ENCODE data around the gene PTPRG. TPM values are rescaled to one million over a fixed set of nuclear protein-coding genes. Genes with fewer than 3 reads are reported as not detected.

Gene PTPRG
- total RNA-seq, 6 experiments from 2014 or later: 11.7 to 27.8 (median 14.7) TPM

GRCh38 chr3:62189376-62189698, 628.0 kb downstream of the PTPRG start:
- Histone ChIP-seq H3K4me3 (no peak overlapping the region), H3K36me3 (no peaks in the 10 kb centered on the region), H3K9me3 (no peaks in the 10 kb centered on the region), H3K4me1 (peaks cover 0 to 16% (median 0%) of the 10 kb centered on the region in 4 donors), H3K27ac (no peak overlapping the region), H3K27me3 (no peaks in the 10 kb centered on the region)
- ATAC-seq (no peak), DNase-seq (no peak)
- TF ChIP-seq POLR2A (IDR thresholded peaks at IDR 0.05): no peak
- TF ChIP-seq, protein P1, sequence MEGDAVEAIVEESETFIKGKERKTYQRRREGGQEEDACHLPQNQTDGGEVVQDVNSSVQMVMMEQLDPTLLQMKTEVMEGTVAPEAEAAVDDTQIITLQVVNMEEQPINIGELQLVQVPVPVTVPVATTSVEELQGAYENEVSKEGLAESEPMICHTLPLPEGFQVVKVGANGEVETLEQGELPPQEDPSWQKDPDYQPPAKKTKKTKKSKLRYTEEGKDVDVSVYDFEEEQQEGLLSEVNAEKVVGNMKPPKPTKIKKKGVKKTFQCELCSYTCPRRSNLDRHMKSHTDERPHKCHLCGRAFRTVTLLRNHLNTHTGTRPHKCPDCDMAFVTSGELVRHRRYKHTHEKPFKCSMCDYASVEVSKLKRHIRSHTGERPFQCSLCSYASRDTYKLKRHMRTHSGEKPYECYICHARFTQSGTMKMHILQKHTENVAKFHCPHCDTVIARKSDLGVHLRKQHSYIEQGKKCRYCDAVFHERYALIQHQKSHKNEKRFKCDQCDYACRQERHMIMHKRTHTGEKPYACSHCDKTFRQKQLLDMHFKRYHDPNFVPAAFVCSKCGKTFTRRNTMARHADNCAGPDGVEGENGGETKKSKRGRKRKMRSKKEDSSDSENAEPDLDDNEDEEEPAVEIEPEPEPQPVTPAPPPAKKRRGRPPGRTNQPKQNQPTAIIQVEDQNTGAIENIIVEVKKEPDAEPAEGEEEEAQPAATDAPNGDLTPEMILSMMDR (IDR thresholded peaks at IDR 0.05): no peak
- intact Hi-C loops (cut with DNase I): loop anchor here (5.0 to 10.0 kb wide), 2 partner anchors 325 to 627 kb away; partner anchors contain the start of gene PTPRG (in 1 of the 2)
- 78% methylated on average over 3 of the region's 9 CpGs for WGBS (ENCODE audit: insufficient coverage, low coverage, low lambda C conversion rate, missing lambda C conversion rate)

DNA sequence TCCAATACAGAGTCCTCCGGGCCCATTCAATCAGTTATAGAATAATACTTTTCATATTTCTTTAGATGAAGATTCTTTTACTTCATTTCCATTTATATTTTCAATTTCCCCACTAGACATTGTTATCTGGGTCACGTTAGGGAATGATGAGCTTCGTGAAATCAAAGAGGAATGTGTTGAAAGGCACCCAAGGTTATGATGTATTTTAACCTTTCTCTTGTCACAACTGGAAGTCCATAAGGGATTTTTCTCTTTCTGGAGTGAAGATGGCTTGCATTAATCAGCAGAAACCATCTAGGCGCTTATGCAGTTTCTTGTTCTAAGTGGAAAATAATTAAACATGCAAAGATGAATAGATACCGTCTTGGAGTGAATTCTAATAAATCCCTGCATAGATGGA, 631.5 kb downstream of the PTPRG start:
- H3K4me3 ChIP-seq: no peak overlapping the region
- peaks cover 0 to 4% (median 0%) of the 10 kb centered on the region in 4 donors for H3K4me1 ChIP-seq
- H3K27me3 ChIP-seq: no peaks in the 10 kb centered on the region
- no peaks in the 10 kb centered on the region for H3K36me3 ChIP-seq
- H3K9me3 ChIP-seq: no peaks in the 10 kb centered on the region
- TF ChIP-seq, protein P1 (IDR thresholded peaks at IDR 0.05): no peak
- no peak for TF ChIP-seq POLR2A (IDR thresholded peaks at IDR 0.05)
- no peak for ATAC-seq
- no peak overlapping the region for H3K27ac ChIP-seq
- WGBS (ENCODE audit: insufficient coverage, low coverage, low lambda C conversion rate, missing lambda C conversion rate): 68% methylated on average over 5 of the region's 5 CpGs
- intact Hi-C loops (cut with DNase I): no loop called here
- DNase-seq: no peak

GRCh38 chr3:62193586-62194345, 632.4 kb downstream of the PTPRG start:
- DNase-seq (no peak), ATAC-seq (peak; percentile 66 to 89 (median 86))
- no peak for TF ChIP-seq POLR2A (IDR thresholded peaks at IDR 0.05)
- TF ChIP-seq, protein P1 (IDR thresholded peaks at IDR 0.05): no peak
- WGBS (ENCODE audit: insufficient coverage, low coverage, low lambda C conversion rate, missing lambda C conversion rate): 63% methylated on average over 9 of the region's 10 CpGs
- Histone ChIP-seq H3K27ac (peak overlapping the region in 2 of 3 donors; percentile 37 to 42), H3K36me3 (no peaks in the 10 kb centered on the region), H3K4me3 (no peak overlapping the region), H3K27me3 (no peaks in the 10 kb centered on the region), H3K9me3 (no peaks in the 10 kb centered on the region), H3K4me1 (peaks cover 0 to 4% (median 0%) of the 10 kb centered on the region in 4 donors)
- intact Hi-C loops (cut with DNase I): no loop called here

DNA sequence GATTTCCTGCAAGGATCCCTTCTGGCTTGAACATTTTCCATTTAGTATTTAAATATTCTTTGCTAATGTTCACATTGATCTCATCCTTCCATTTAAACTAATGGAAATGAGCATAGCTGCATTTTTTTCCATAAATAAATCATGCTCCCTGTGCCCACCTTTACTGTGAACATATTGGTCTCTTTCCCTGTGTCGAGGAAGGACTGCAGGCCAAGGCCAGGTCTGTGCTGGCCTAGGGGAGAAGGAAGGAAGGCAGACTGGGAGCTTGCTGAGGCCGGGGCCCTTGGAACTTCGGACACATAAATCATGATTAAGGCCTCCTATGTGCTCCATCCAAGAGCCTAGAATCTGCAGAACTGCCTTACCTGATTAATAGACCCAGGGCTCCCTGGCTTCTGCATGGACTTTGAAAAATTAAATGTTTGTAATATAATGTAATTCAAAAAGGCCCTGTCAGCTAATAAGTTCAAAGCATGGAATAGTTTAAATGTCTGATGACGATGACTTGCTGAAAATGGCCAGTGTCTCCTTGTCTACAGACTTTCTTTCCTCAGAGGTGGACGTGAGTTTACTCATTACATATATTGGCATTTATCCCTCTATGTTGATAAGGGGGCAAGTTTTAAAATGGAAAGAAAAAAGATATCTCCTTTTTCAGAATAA, 636.1 kb downstream of the PTPRG start:
- 82% methylated on average over 5 of the region's 5 CpGs for WGBS (ENCODE audit: insufficient coverage, low coverage, low lambda C conversion rate, missing lambda C conversion rate)

More for the DNA sequence above, 636.1 kb downstream of the PTPRG start:
- no peak overlapping the region for H3K27ac ChIP-seq
- no peaks in the 10 kb centered on the region for H3K9me3 ChIP-seq
- intact Hi-C loops (cut with DNase I): no loop called here
- TF ChIP-seq POLR2A (IDR thresholded peaks at IDR 0.05): no peak
- TF ChIP-seq, protein P1 (IDR thresholded peaks at IDR 0.05): no peak
- H3K4me3 ChIP-seq: no peak overlapping the region
- H3K36me3 ChIP-seq: no peaks in the 10 kb centered on the region
- ATAC-seq (no peak), DNase-seq (no peak)
- no peaks in the 10 kb centered on the region for H3K27me3 ChIP-seq
- H3K4me1 ChIP-seq: peaks cover 0 to 4% (median 0%) of the 10 kb centered on the region in 4 donors

All from right lobe of liver (tissue), 6 donors.